A673 (cell line): ENCODE data around the gene LRRC8C.

Experiments used
- EZH2 ChIP-seq: fragments of 200-600 bp; sonication (generic); IDR thresholded peaks from 2 replicates; pipeline ENCODE4 v1.6.1; 2017; ENCODE audit warnings: borderline replicate concordance, low read depth, mild to moderate bottlenecking, mixed read lengths, antibody characterized with exemption, low read length; ENCODE audit not compliant: poor library complexity, severe bottlenecking
- TF ChIP-seq, protein P1 (sequence below): fragments of 300-800, 200-600 bp; sonication (generic); conservative IDR thresholded peaks from 2 replicates; pipeline ENCODE4 v1.5.1; 2017; ENCODE audit warnings: low read depth, mild to moderate bottlenecking, antibody characterized with exemption, low read length, moderate library complexity, mixed read lengths

- TF ChIP-seq, protein P1, sequence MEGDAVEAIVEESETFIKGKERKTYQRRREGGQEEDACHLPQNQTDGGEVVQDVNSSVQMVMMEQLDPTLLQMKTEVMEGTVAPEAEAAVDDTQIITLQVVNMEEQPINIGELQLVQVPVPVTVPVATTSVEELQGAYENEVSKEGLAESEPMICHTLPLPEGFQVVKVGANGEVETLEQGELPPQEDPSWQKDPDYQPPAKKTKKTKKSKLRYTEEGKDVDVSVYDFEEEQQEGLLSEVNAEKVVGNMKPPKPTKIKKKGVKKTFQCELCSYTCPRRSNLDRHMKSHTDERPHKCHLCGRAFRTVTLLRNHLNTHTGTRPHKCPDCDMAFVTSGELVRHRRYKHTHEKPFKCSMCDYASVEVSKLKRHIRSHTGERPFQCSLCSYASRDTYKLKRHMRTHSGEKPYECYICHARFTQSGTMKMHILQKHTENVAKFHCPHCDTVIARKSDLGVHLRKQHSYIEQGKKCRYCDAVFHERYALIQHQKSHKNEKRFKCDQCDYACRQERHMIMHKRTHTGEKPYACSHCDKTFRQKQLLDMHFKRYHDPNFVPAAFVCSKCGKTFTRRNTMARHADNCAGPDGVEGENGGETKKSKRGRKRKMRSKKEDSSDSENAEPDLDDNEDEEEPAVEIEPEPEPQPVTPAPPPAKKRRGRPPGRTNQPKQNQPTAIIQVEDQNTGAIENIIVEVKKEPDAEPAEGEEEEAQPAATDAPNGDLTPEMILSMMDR = no peak; the same call in 1 of the 2 replicates
- no peak for TF ChIP-seq EZH2
These were observed 86.8 kb downstream of the LRRC8C start for GRCh38 chr1:89719502-89720306.
